ENCODE results near the gene DCDC1.

DCDC1 gene

GRCh38 chr11:31369348-31370329 is at the start of gene DCDC1, which contains the start of gene DNAJC24:
Gene DCDC1 (minus strand): TSS chr11:31369739. CDS start chr11:31328280, 41,459 bp downstream.
Gene DNAJC24 (plus strand): TSS chr11:31369860. CDS start chr11:31370749, 889 bp downstream.
- Mint-ChIP-seq H3K4me1 (peaks cover 42% of the 10 kb centered on the region), H3K4me3 (peak within 1 kb of the TSS; percentile 91), H3K27ac (peak within 1 kb of the TSS; percentile 89), H3K36me3 (peaks cover 1% of the 10 kb centered on the region), H3K9me3 (no peaks in the 10 kb centered on the region), H3K27me3 (peaks cover 6% of the 10 kb centered on the region)
- peak; percentile 95 for DNase-seq
- CTCF ChIA-PET, result interaction anchor here (1.1 to 1.2 kb wide), 2 partner anchors 14 to 589 kb away, joined by 3 read pairs; no protein-coding TSS in a partner anchor

GRCh38 chr11:31419138-31419537 is 49.6 kb upstream of the DCDC1 start:
- no peak overlapping the region for H3K27ac Mint-ChIP-seq
- no peak for DNase-seq
- CTCF ChIA-PET, result no interaction called here
- H3K4me3 Mint-ChIP-seq, result no peak overlapping the region
- H3K4me1 Mint-ChIP-seq, result no peaks in the 10 kb centered on the region
- H3K9me3 Mint-ChIP-seq, result no peaks in the 10 kb centered on the region
- no peaks in the 10 kb centered on the region for H3K36me3 Mint-ChIP-seq
- no peaks in the 10 kb centered on the region for H3K27me3 Mint-ChIP-seq

GRCh38 chr11:31417816-31418215 is 48.3 kb upstream of the DCDC1 start:
- H3K9me3 Mint-ChIP-seq, result no peaks in the 10 kb centered on the region
- no peaks in the 10 kb centered on the region for H3K4me1 Mint-ChIP-seq
- CTCF ChIA-PET, result interaction anchor here (0.6 kb wide), 1 partner anchor 26 kb away, joined by 3 read pairs; no protein-coding TSS in a partner anchor
- no peaks in the 10 kb centered on the region for H3K27me3 Mint-ChIP-seq
- no peak overlapping the region for H3K4me3 Mint-ChIP-seq
- H3K27ac Mint-ChIP-seq, result no peak overlapping the region
- DNase-seq, result no peak
- no peaks in the 10 kb centered on the region for H3K36me3 Mint-ChIP-seq

- CTCF ChIA-PET, result interaction anchor here (0.6 kb wide), 1 partner anchor 27 kb away, joined by 3 read pairs; no protein-coding TSS in a partner anchor
- H3K27me3 Mint-ChIP-seq, result no peaks in the 10 kb centered on the region
- DNase-seq, result no peak
- H3K27ac Mint-ChIP-seq, result no peak overlapping the region
- H3K4me3 Mint-ChIP-seq, result no peak overlapping the region
- H3K9me3 Mint-ChIP-seq, result no peaks in the 10 kb centered on the region
- H3K4me1 Mint-ChIP-seq, result no peaks in the 10 kb centered on the region
- no peaks in the 10 kb centered on the region for H3K36me3 Mint-ChIP-seq
Measured at GRCh38 chr11:31417357-31417756, 47.8 kb upstream of the DCDC1 start.

GRCh38 chr11:31415435-31415834 is 45.9 kb upstream of the DCDC1 start:
- Mint-ChIP-seq H3K4me1 (no peaks in the 10 kb centered on the region), H3K4me3 (no peak overlapping the region), H3K36me3 (no peaks in the 10 kb centered on the region), H3K27ac (no peak overlapping the region), H3K9me3 (no peaks in the 10 kb centered on the region), H3K27me3 (no peaks in the 10 kb centered on the region)
- CTCF ChIA-PET, result interaction anchor here (0.6 to 1.6 kb wide), 2 partner anchors 13 to 481 kb away, joined by 3 to 4 read pairs; no protein-coding TSS in a partner anchor
- DNase-seq, result no peak

- Mint-ChIP-seq H3K4me1 (no peaks in the 10 kb centered on the region), H3K27ac (no peak overlapping the region), H3K4me3 (no peak overlapping the region), H3K9me3 (no peaks in the 10 kb centered on the region), H3K36me3 (no peaks in the 10 kb centered on the region), H3K27me3 (no peaks in the 10 kb centered on the region)
- no peak for DNase-seq
- CTCF ChIA-PET, result interaction anchor here (1.6 kb wide), 1 partner anchor 12 kb away, joined by 4 read pairs; no protein-coding TSS in a partner anchor
Measured at GRCh38 chr11:31414338-31414737, 44.8 kb upstream of the DCDC1 start.

- no peak overlapping the region for H3K27ac Mint-ChIP-seq
- no peaks in the 10 kb centered on the region for H3K27me3 Mint-ChIP-seq
- no peak for DNase-seq
- no peaks in the 10 kb centered on the region for H3K4me1 Mint-ChIP-seq
- no peak overlapping the region for H3K4me3 Mint-ChIP-seq
- CTCF ChIA-PET, result no interaction called here
- H3K36me3 Mint-ChIP-seq, result no peaks in the 10 kb centered on the region
- no peaks in the 10 kb centered on the region for H3K9me3 Mint-ChIP-seq
Measured at GRCh38 chr11:31412946-31413345, 43.4 kb upstream of the DCDC1 start.

GRCh38 chr11:31408201-31408600 is 38.7 kb upstream of the DCDC1 start:
- no peak for DNase-seq
- Mint-ChIP-seq H3K27me3 (no peaks in the 10 kb centered on the region), H3K4me3 (no peak overlapping the region), H3K4me1 (no peaks in the 10 kb centered on the region), H3K27ac (no peak overlapping the region), H3K36me3 (no peaks in the 10 kb centered on the region), H3K9me3 (no peaks in the 10 kb centered on the region)
- CTCF ChIA-PET, result interaction anchor here (0.6 kb wide), 1 partner anchor 46 kb away, joined by 5 read pairs; no protein-coding TSS in a partner anchor

- no peaks in the 10 kb centered on the region for H3K36me3 Mint-ChIP-seq
- H3K27ac Mint-ChIP-seq, result no peak overlapping the region
- no peaks in the 10 kb centered on the region for H3K27me3 Mint-ChIP-seq
- no peaks in the 10 kb centered on the region for H3K9me3 Mint-ChIP-seq
- no peak overlapping the region for H3K4me3 Mint-ChIP-seq
- CTCF ChIA-PET, result no interaction called here
- no peaks in the 10 kb centered on the region for H3K4me1 Mint-ChIP-seq
- DNase-seq, result no peak
Measured at GRCh38 chr11:31404614-31405013, 35.1 kb upstream of the DCDC1 start.

GRCh38 chr11:31397239-31397834 is 27.8 kb upstream of the DCDC1 start:
- no peaks in the 10 kb centered on the region for H3K4me1 Mint-ChIP-seq
- no peak for DNase-seq
- no peak overlapping the region for H3K27ac Mint-ChIP-seq
- H3K4me3 Mint-ChIP-seq, result no peak overlapping the region
- CTCF ChIA-PET, result interaction anchor here (0.7 to 2.3 kb wide), 4 partner anchors 88 to 611 kb away, joined by 3 to 8 read pairs (median 3); no protein-coding TSS in a partner anchor
- no peaks in the 10 kb centered on the region for H3K27me3 Mint-ChIP-seq
- no peaks in the 10 kb centered on the region for H3K9me3 Mint-ChIP-seq
- no peaks in the 10 kb centered on the region for H3K36me3 Mint-ChIP-seq

GRCh38 chr11:31387379-31387778 is 17.8 kb upstream of the DCDC1 start:
- no peaks in the 10 kb centered on the region for H3K4me1 Mint-ChIP-seq
- H3K27ac Mint-ChIP-seq, result no peak overlapping the region
- H3K9me3 Mint-ChIP-seq, result peaks cover 2% of the 10 kb centered on the region
- no peak overlapping the region for H3K4me3 Mint-ChIP-seq
- CTCF ChIA-PET, result no interaction called here
- no peak for DNase-seq
- H3K27me3 Mint-ChIP-seq, result no peaks in the 10 kb centered on the region
- H3K36me3 Mint-ChIP-seq, result peaks cover 5% of the 10 kb centered on the region

- no peak for DNase-seq
- no peak overlapping the region for H3K4me3 Mint-ChIP-seq
- CTCF ChIA-PET, result no interaction called here
- H3K27me3 Mint-ChIP-seq, result no peaks in the 10 kb centered on the region
- no peaks in the 10 kb centered on the region for H3K9me3 Mint-ChIP-seq
- no peaks in the 10 kb centered on the region for H3K4me1 Mint-ChIP-seq
- no peak overlapping the region for H3K27ac Mint-ChIP-seq
- peaks cover 5% of the 10 kb centered on the region for H3K36me3 Mint-ChIP-seq
Measured at GRCh38 chr11:31383116-31383515, 13.6 kb upstream of the DCDC1 start.

- Mint-ChIP-seq H3K4me1 (peaks cover 5% of the 10 kb centered on the region), H3K4me3 (no peak overlapping the region), H3K27me3 (no peaks in the 10 kb centered on the region), H3K9me3 (no peaks in the 10 kb centered on the region), H3K36me3 (peaks cover 2% of the 10 kb centered on the region), H3K27ac (no peak overlapping the region)
- CTCF ChIA-PET, result no interaction called here
- DNase-seq, result no peak
Measured at GRCh38 chr11:31375879-31376278, 6.3 kb upstream of the DCDC1 start.

GRCh38 chr11:31366795-31367194 is 2.7 kb downstream of the DCDC1 start:
- Mint-ChIP-seq H3K4me3 (no peak overlapping the region), H3K9me3 (no peaks in the 10 kb centered on the region), H3K4me1 (peaks cover 42% of the 10 kb centered on the region), H3K27ac (no peak overlapping the region), H3K27me3 (peaks cover 6% of the 10 kb centered on the region), H3K36me3 (no peaks in the 10 kb centered on the region)
- peak; percentile 43 for DNase-seq
- CTCF ChIA-PET, result no interaction called here
